ENCODE data around the gene JMY.

JMY gene

GRCh38 chr5:79346420-79346824 lies 110.5 kb downstream of the JMY start:
- TF ChIP-seq CTCF (IDR thresholded peaks at IDR 0.05; ENCODE audit: insufficient read depth, low read depth, low read length, missing control alignments) = no peak
- no peak for DNase-seq (ENCODE audit: low read depth)
- no peak overlapping the region for H3K4me3 ChIP-seq (ENCODE audit: low read depth, low read length)

- H3K4me3 ChIP-seq (ENCODE audit: low read depth, low read length) = no peak overlapping the region
- no peak for DNase-seq (ENCODE audit: low read depth)
- no peak for TF ChIP-seq CTCF (IDR thresholded peaks at IDR 0.05; ENCODE audit: insufficient read depth, low read depth, low read length, missing control alignments)
These were observed 113.1 kb downstream of the JMY start for GRCh38 chr5:79349047-79349446.

- no peak for TF ChIP-seq CTCF (IDR thresholded peaks at IDR 0.05; ENCODE audit: insufficient read depth, low read depth, low read length, missing control alignments)
- DNase-seq (ENCODE audit: low read depth) = no peak
- H3K4me3 ChIP-seq (ENCODE audit: low read depth, low read length) = no peak overlapping the region
These were observed 114.0 kb downstream of the JMY start for GRCh38 chr5:79349881-79350280.

- no peak overlapping the region for H3K4me3 ChIP-seq (ENCODE audit: low read depth, low read length)
- no peak for TF ChIP-seq CTCF (IDR thresholded peaks at IDR 0.05; ENCODE audit: insufficient read depth, low read depth, low read length, missing control alignments)
- DNase-seq (ENCODE audit: low read depth) = no peak
These were observed 121.5 kb downstream of the JMY start for GRCh38 chr5:79357398-79357797.

Measured in GM12865 (cell line).